GM23338 (cell line): Measurements from ENCODE around the gene FAM131A. TPM values are rescaled to one million over a fixed set of nuclear protein-coding genes. Genes with fewer than 3 reads are reported as not detected.

Experiments used
- ATAC-seq: fragments of 200-7000 bp; cut with Tn5 transposase; 3 replicates; pipeline ENCODE4 v1.9.1; 2020
- DNase-seq: peaks from one replicate; pipeline ENCODE4 v3.0.0-alpha.2; 2015; ENCODE audit warnings: low spot score
- H2AFZ ChIP-seq: fragments of 200-600 bp; sonication (generic); 2 replicates; pipeline ENCODE4 v1.8.0; 2016; ENCODE audit warnings: antibody characterized with exemption, mild to moderate bottlenecking, moderate library complexity
- H3F3A ChIP-seq: fragments of 200-600 bp; sonication (generic); replicated peaks from 2 replicates; pipeline ENCODE4 v1.8.0; 2017; ENCODE audit warnings: antibody characterized with exemption, mixed run types, low read depth
- H3K27ac ChIP-seq: fragments of 200-600 bp; sonication (generic); 2 replicates; pipeline ENCODE4 v1.6.1; 2016; ENCODE audit warnings: low read depth
- H3K27me3 ChIP-seq: fragments of 200-600 bp; sonication (generic); 2 replicates; pipeline ENCODE4 v1.8.0; 2016; ENCODE audit warnings: mild to moderate bottlenecking, mixed run types, moderate library complexity; ENCODE audit not compliant: insufficient read depth
- H3K36me3 ChIP-seq: fragments of 200-600 bp; sonication (generic); 2 replicates; pipeline ENCODE4 v1.8.0; 2016; ENCODE audit warnings: mild to moderate bottlenecking; ENCODE audit not compliant: insufficient read depth
- H3K4me1 ChIP-seq: fragments of 200-600 bp; sonication (generic); 2 replicates; pipeline ENCODE4 v1.8.0; 2016; ENCODE audit warnings: mild to moderate bottlenecking, moderate library complexity; ENCODE audit not compliant: insufficient read depth
- H3K4me2 ChIP-seq: fragments of 200-600 bp; sonication (generic); 2 replicates; pipeline ENCODE4 v1.7.1; 2017; ENCODE audit warnings: mixed run types
- H3K4me3 ChIP-seq: fragments of 200-600 bp; sonication (generic); 2 replicates; pipeline ENCODE4 v1.6.1; 2016; ENCODE audit warnings: mixed run types
- H3K79me2 ChIP-seq: fragments of 200-600 bp; sonication (generic); replicated peaks from 2 replicates; pipeline ENCODE4 v1.8.0; 2017; ENCODE audit warnings: mild to moderate bottlenecking; ENCODE audit not compliant: insufficient read depth
- H3K9me2 ChIP-seq: fragments of 200-600 bp; sonication (generic); 2 replicates; pipeline ENCODE4 v1.8.0; 2017; ENCODE audit not compliant: insufficient read depth
- H4K20me1 ChIP-seq: fragments of 200-600 bp; sonication (generic); replicated peaks from 2 replicates; pipeline ENCODE4 v1.8.0; 2017; ENCODE audit warnings: mild to moderate bottlenecking; ENCODE audit not compliant: insufficient read depth
- H3K27ac Mint-ChIP-seq: 2 replicates; pipeline ENCODE4 v1.8.0; 2020; ENCODE audit warnings: inconsistent platforms, mild to moderate bottlenecking, moderate library complexity, mixed read lengths
- H3K27me3 Mint-ChIP-seq: 3 replicates; pipeline ENCODE4 v1.8.0; 2022; ENCODE audit warnings: low read depth, mild to moderate bottlenecking, moderate library complexity, mixed read lengths, inconsistent platforms; ENCODE audit not compliant: insufficient read depth, poor library complexity
- H3K36me3 Mint-ChIP-seq: 3 replicates; pipeline ENCODE4 v1.8.0; 2021; ENCODE audit warnings: low read depth, mild to moderate bottlenecking, inconsistent platforms, moderate library complexity, mixed read lengths
- H3K4me1 Mint-ChIP-seq: 3 replicates; pipeline ENCODE4 v1.8.0; 2020; ENCODE audit warnings: mild to moderate bottlenecking, inconsistent platforms, mixed read lengths
- H3K4me3 Mint-ChIP-seq: 3 replicates; pipeline ENCODE4 v1.8.0; 2021; ENCODE audit warnings: moderate library complexity, mild to moderate bottlenecking, inconsistent platforms, mixed read lengths
- H3K9me3 Mint-ChIP-seq: 3 replicates; pipeline ENCODE4 v1.8.0; 2020; ENCODE audit warnings: moderate library complexity, mild to moderate bottlenecking, inconsistent platforms, mixed read lengths
- CREB1 ChIP-seq: fragments of 250-450 bp; sonication (Bioruptor Pico); IDR thresholded peaks from 2 replicates; pipeline ENCODE4 v1.5.0; 2020; ENCODE audit warnings: low read depth, mild to moderate bottlenecking, moderate library complexity
- ETS1 ChIP-seq: IDR thresholded peaks from 2 replicates; pipeline ENCODE4 v1.6.1; 2016; ENCODE audit warnings: antibody characterized with exemption
- EZH2 ChIP-seq: fragments of 200-600 bp; sonication (generic); IDR thresholded peaks from one replicate; pipeline ENCODE4 v1.8.0; 2017; ENCODE audit warnings: antibody characterized with exemption, mild to moderate bottlenecking, low read depth; ENCODE audit not compliant: unreplicated experiment
- EZH2phosphoT487 ChIP-seq: fragments of 200-600 bp; sonication (generic); IDR thresholded peaks from one replicate; pipeline ENCODE4 v1.8.1; 2018; ENCODE audit warnings: antibody characterized with exemption; ENCODE audit not compliant: unreplicated experiment
- JUNB ChIP-seq: IDR thresholded peaks from one replicate; pipeline ENCODE4 v1.6.1; 2016; ENCODE audit warnings: antibody characterized with exemption; ENCODE audit not compliant: unreplicated experiment
- NANOG ChIP-seq: IDR thresholded peaks from 2 replicates; pipeline ENCODE4 v1.6.1; 2016; ENCODE audit warnings: antibody characterized with exemption, borderline replicate concordance
- POLR2AphosphoS5 ChIP-seq: IDR thresholded peaks from 2 replicates; pipeline ENCODE4 v1.6.1; 2016; ENCODE audit warnings: antibody characterized with exemption, low read depth
- STAT1 ChIP-seq: IDR thresholded peaks from one replicate; pipeline ENCODE4 v1.6.1; 2016; ENCODE audit warnings: antibody characterized with exemption; ENCODE audit not compliant: unreplicated experiment
- ZNF114 ChIP-seq: fragments of 250-450 bp; sonication (Bioruptor Pico); IDR thresholded peaks from 2 replicates; pipeline ENCODE4 v1.5.0; 2020; ENCODE audit warnings: mild to moderate bottlenecking, moderate library complexity
- ZNF331 ChIP-seq: fragments of 250-450 bp; sonication (Bioruptor Pico); IDR thresholded peaks from 2 replicates; pipeline ENCODE4 v1.5.0; 2020; ENCODE audit warnings: low read depth, mild to moderate bottlenecking, moderate library complexity
- ZNF462 ChIP-seq: fragments of 250-450 bp; sonication (Bioruptor Pico); IDR thresholded peaks from 2 replicates; pipeline ENCODE4 v1.5.0; 2020; ENCODE audit warnings: mild to moderate bottlenecking, moderate library complexity
- polyA plus RNA-seq: library from polyadenylated mRNA; unstranded; fragments of >200 nt; fragmentation: Nextera tagmentation; extraction: Ambion mirVana; gene quantifications from 2 replicates; pipeline ENCODE4 v1.2.1, GENCODE V29; 2016
- total RNA-seq: library from RNA; depleted of rRNA; stranded (reverse); fragments of >200 nt; shearing (Covaris generic); gene quantifications from 2 replicates; pipeline ENCODE4 v1.2.3, GENCODE V29; 2014

FAM131A gene
- total and polyA plus RNA-seq, 2 experiments from 2014 or later, result 6.7 to 31.8 TPM

- TF ChIP-seq ZNF462 (CRISPR knock-in tag) (no peak), ETS1 (no peak), NANOG (no peak), ZNF114 (no peak), CREB1 (CRISPR knock-in tag) (no peak), POLR2AphosphoS5 (no peak), ZNF331 (CRISPR knock-in tag) (no peak), STAT1 (no peak)
Measured at GRCh38 chr3:184325269-184325668, 12.1 kb upstream of the FAM131A start (continued).

- H3K4me1 Mint-ChIP-seq, result no peaks in the 10 kb centered on the region
- peaks cover 91% of the 10 kb centered on the region for H3K36me3 ChIP-seq
- TF ChIP-seq JUNB, result no peak
- no peak for TF ChIP-seq EZH2
- TF ChIP-seq EZH2phosphoT487, result no peak
- TF ChIP-seq ETS1, result no peak
- TF ChIP-seq ZNF331 (CRISPR knock-in tag), result no peak
- TF ChIP-seq POLR2AphosphoS5, result no peak
- no peak for TF ChIP-seq ZNF114
Measured at GRCh38 chr3:184325715-184326369, 11.6 kb upstream of the FAM131A start.

More at GRCh38 chr3:184325715-184326369, 11.6 kb upstream of the FAM131A start:
- peaks cover 62% of the 10 kb centered on the region for H3K79me2 ChIP-seq
- H3K9me2 ChIP-seq, result no peaks in the 10 kb centered on the region
- no peak overlapping the region for H3K27ac ChIP-seq
- H3K27me3 ChIP-seq, result no peaks in the 10 kb centered on the region
- H3K4me1 ChIP-seq, result no peaks in the 10 kb centered on the region
- peaks cover 22% of the 10 kb centered on the region for H3K27me3 Mint-ChIP-seq
- H3F3A ChIP-seq, result peaks cover 26% of the 10 kb centered on the region
- H3K4me3 ChIP-seq, result no peak overlapping the region
- H3K27ac Mint-ChIP-seq, result no peak overlapping the region
- DNase-seq (no peak), ATAC-seq (no peak)
- H3K4me3 Mint-ChIP-seq, result no peak overlapping the region
- H3K4me2 ChIP-seq, result no peak overlapping the region
- H3K36me3 Mint-ChIP-seq, result peaks cover 100% of the 10 kb centered on the region
- no peak overlapping the region for H2AFZ ChIP-seq
- H4K20me1 ChIP-seq, result peaks cover 58% of the 10 kb centered on the region
- H3K9me3 Mint-ChIP-seq, result no peaks in the 10 kb centered on the region
